Measurements from ENCODE around the gene TBC1D1. TPM values are rescaled to one million over a fixed set of nuclear protein-coding genes. Genes with fewer than 3 reads are reported as not detected.

TBC1D1 gene
- polyA plus RNA-seq, 3 donors from 2014 or later, result 15.2 to 33.3 (median 18.0) TPM

DNA sequence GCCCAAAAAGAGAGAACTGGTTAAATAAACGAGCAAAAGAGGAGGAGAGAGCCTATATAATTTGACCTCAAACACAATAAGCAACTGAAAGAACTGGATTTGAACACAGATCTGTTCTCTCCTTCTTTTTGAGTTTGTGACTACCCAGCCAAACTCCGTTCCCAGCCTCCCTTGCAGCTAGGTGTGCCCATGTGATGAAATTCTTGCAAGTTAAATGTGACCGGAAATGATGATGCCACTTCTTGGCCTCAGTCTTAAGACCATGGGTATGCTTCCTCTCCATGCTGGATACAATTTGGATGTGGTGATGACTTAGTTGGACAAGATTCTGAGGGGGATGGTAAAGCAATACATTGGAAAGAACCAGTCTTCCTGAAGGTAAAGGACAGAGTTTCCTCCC is 273.5 kb downstream of the TBC1D1 start:
- H3K27ac Mint-ChIP-seq, result no peak overlapping the region
- H3K4me1 Mint-ChIP-seq, result peaks cover 6 to 11% of the 10 kb centered on the region in 2 donors
- H3K27me3 Mint-ChIP-seq (ENCODE audit: low read depth in 3 of 3), result peaks cover 0 to 4% (median 0%) of the 10 kb centered on the region in 3 donors
- no peaks in the 10 kb centered on the region for H3K9me3 Mint-ChIP-seq
- H3K4me3 Mint-ChIP-seq, result no peak overlapping the region
- DNase-seq, result no peak
- no peaks in the 10 kb centered on the region for H3K36me3 Mint-ChIP-seq

DNA sequence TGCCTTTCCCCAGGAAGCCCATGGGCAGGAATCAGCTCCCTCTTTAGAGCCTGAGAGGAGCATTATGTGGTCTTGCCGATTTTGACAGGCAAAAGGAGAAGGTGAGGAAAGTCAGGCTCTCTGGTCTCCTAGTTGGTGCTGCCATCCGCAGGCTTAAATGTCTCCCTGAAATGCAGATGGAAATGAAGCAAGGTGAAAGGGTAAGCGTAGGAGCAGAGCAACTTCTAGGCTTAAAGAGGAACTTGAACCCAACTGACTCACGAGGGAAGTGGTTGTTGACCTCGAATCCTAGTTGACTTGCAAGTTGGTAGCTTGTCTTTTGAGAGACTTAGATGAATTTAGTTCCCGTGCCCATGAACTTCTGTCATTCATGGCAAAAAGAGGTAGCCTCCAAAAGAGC is 275.2 kb downstream of the TBC1D1 start:
- no peak overlapping the region for H3K27ac Mint-ChIP-seq
- H3K4me1 Mint-ChIP-seq, result peaks cover 6 to 11% of the 10 kb centered on the region in 2 donors
- H3K27me3 Mint-ChIP-seq (ENCODE audit: low read depth in 3 of 3), result no peaks in the 10 kb centered on the region
- H3K9me3 Mint-ChIP-seq, result no peaks in the 10 kb centered on the region
- DNase-seq, result no peak
- no peaks in the 10 kb centered on the region for H3K36me3 Mint-ChIP-seq
- no peak overlapping the region for H3K4me3 Mint-ChIP-seq

DNA sequence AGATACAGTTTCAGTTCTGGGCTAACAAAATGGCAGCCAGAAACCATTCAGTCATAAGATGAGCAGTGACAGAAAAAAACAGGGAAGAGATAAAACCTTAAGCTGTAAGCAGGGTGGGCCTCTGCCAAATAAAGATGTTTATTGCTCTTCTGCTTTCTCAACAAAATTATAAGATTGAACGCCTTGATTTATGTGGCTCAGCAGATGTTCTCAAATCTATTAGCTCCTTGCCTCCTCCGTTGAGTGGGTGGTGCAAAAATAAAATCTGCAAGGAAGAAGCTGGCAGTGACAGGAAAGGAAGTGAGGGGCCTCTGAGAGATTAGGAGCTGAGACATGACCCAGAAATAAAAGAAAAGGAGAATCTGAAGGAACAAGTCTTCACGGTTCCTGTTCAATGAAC is 275.9 kb downstream of the TBC1D1 start:
- H3K9me3 Mint-ChIP-seq, result no peaks in the 10 kb centered on the region

DNA sequence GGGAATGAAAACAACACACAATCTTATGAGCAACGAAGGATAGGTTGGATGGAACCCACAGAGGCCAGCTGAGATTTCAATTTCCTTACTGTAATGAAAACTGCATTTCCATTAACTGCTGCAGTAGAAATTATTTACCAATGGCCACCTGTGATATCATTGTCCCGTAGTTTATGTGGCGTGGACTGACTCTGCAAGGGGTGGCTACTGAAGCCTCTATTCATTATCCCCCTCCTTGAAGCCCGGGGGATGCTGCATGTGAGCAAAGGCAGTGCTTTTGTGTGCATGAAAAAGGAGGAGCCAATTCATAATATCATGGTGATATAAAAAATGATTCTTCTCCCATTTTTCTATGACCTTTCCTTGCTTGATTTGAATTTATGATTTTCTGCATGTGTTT is 277.1 kb downstream of the TBC1D1 start:
- H3K4me1 Mint-ChIP-seq, result peaks cover 6 to 11% of the 10 kb centered on the region in 2 donors
- DNase-seq, result no peak
- peaks cover 0 to 1% (median 0%) of the 10 kb centered on the region in 3 donors for H3K27me3 Mint-ChIP-seq (ENCODE audit: low read depth in 3 of 3)
- H3K9me3 Mint-ChIP-seq, result peaks cover 0 to 1% (median 0%) of the 10 kb centered on the region in 6 donors
- H3K27ac Mint-ChIP-seq, result no peak overlapping the region
- no peaks in the 10 kb centered on the region for H3K36me3 Mint-ChIP-seq
- H3K4me3 Mint-ChIP-seq, result no peak overlapping the region

More for the DNA sequence above, 275.9 kb downstream of the TBC1D1 start:
- Mint-ChIP-seq H3K27ac (no peak overlapping the region), H3K4me3 (no peak overlapping the region), H3K36me3 (no peaks in the 10 kb centered on the region), H3K27me3 (ENCODE audit: low read depth in 3 of 3) (no peaks in the 10 kb centered on the region), H3K4me1 (peaks cover 6 to 11% of the 10 kb centered on the region in 2 donors)
- DNase-seq, result no peak

DNA sequence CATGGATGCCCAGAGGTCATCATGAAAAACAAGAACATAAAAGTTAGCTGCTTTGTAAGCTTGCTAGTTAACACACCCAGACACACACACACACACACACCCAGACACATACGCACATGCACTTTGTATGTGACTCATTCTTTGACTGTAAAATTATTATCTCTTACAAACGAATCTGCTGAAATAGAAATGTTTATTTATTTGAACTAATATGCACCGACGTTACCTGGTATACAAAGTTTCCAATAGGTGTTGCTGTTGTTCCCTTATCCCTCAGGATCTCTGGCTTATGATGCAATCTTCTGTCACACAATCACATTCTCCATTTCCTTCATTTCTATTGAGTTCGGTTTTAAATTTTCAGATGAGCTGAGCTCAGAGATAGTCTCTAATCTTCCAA is 278.6 kb downstream of the TBC1D1 start:
- peaks cover 0 to 1% (median 0%) of the 10 kb centered on the region in 3 donors for H3K27me3 Mint-ChIP-seq (ENCODE audit: low read depth in 3 of 3)
- no peak overlapping the region for H3K4me3 Mint-ChIP-seq
- H3K9me3 Mint-ChIP-seq, result peaks cover 0 to 1% (median 0%) of the 10 kb centered on the region in 6 donors
- H3K36me3 Mint-ChIP-seq, result no peaks in the 10 kb centered on the region
- no peak overlapping the region for H3K27ac Mint-ChIP-seq
- H3K4me1 Mint-ChIP-seq, result peaks cover 6 to 11% of the 10 kb centered on the region in 2 donors
- DNase-seq, result no peak

DNA sequence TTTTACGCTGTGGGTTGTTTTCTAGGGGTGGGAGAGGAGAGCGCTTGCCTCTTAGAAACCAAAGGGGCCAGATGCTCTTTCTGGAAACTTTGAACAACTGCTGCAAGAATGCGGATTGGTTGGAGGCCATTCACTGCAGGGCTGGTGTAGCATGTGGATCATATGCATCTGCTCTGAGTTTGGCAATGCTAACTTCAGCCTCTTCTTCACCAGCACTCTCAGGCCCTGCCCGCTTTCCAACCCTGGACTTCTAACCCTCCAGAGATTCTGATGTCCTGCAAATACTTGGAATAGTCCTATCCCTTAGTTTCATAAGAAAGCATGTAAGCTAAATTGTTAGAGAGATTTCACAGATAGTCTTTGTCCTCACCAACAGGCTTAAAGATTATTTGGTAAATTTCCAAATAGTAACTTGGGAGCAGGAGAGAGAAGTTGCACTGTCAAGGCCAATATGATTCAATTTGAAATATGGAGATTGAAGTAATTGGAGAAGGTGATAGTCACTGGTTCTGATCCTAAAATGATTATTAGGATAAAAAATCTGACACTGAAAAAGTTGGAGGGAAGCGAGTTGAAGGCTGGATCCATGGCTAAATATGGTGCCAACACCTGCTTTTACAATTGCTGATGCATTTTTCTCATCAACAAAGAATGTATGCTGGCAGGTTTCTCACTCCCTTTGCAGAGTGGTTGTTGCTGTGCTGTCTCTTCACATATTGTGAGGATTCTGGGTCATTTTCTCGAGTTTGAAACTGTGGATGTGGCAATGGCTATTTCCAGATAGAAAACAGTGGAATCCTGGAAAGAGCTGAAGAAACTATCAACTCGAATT is 279.7 kb downstream of the TBC1D1 start:
- peaks cover 0 to 1% (median 0%) of the 10 kb centered on the region in 6 donors for H3K9me3 Mint-ChIP-seq
- no peak overlapping the region for H3K27ac Mint-ChIP-seq
- peaks cover 0 to 4% (median 2%) of the 10 kb centered on the region in 3 donors for H3K27me3 Mint-ChIP-seq (ENCODE audit: low read depth in 3 of 3)
- no peak overlapping the region for H3K4me3 Mint-ChIP-seq
- DNase-seq, result no peak
- H3K4me1 Mint-ChIP-seq, result peaks cover 6 to 21% of the 10 kb centered on the region in 2 donors
- H3K36me3 Mint-ChIP-seq, result no peaks in the 10 kb centered on the region

DNA sequence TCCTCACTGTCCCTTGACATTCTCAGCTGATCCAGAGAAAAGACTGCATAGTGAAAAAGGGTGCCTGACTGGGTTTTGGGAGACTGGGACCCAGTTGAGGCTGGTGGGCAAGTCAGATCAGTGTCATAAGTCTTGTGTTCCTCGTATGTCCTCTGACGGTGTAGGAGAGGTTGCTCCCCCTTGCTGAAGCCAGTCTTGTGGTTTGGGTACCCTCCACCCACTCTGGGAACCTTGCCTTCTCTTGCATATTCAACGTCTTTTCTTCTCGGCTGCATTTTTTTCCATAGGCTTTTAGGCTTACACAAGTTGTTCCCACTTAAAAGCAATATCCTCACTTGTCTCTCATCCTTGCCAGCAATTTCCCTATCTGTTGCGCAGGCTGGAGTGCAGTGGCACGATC is 281.2 kb downstream of the TBC1D1 start:
- Mint-ChIP-seq H3K36me3 (no peaks in the 10 kb centered on the region), H3K9me3 (peaks cover 0 to 1% (median 0%) of the 10 kb centered on the region in 6 donors), H3K4me3 (no peak overlapping the region), H3K4me1 (peaks cover 8 to 21% of the 10 kb centered on the region in 2 donors), H3K27me3 (ENCODE audit: low read depth in 3 of 3) (peaks cover 2 to 5% (median 4%) of the 10 kb centered on the region in 3 donors), H3K27ac (no peak overlapping the region)
- DNase-seq, result no peak

DNA sequence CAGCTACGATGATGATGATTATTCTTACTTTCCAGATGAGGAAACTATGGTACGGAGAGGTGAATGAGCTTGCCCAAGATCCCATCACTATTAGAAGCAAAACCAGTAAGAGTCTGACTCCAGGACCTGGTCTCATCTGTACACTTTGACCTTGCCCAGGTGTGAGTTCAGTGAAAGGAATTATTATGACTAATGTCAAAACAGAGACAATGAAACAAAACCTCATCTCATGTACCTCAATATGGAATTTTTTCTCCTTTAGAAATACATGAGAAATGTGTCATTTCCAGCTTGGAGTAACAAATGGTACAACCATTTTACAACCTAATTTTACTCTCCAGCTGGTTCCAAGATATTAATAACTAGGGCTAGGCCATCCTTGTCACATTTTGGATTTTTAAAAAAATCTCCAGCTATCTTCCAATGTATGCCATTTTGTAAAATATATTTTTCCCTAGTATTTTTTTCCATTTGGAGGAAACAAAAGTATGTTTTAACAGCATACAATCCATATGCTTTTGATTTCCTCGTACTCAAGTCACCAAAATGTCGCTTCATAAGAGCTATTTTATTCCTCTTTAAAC is 283.1 kb downstream of the TBC1D1 start:
- H3K27ac Mint-ChIP-seq, result peak overlapping the region in 1 of 6 donors; percentile 31
- H3K36me3 Mint-ChIP-seq, result no peaks in the 10 kb centered on the region
- H3K4me3 Mint-ChIP-seq, result no peak overlapping the region
- peaks cover 2 to 5% (median 4%) of the 10 kb centered on the region in 3 donors for H3K27me3 Mint-ChIP-seq (ENCODE audit: low read depth in 3 of 3)
- DNase-seq, result no peak
- H3K4me1 Mint-ChIP-seq, result peaks cover 20 to 40% of the 10 kb centered on the region in 2 donors
- H3K9me3 Mint-ChIP-seq, result peaks cover 0 to 1% (median 0%) of the 10 kb centered on the region in 6 donors

DNA sequence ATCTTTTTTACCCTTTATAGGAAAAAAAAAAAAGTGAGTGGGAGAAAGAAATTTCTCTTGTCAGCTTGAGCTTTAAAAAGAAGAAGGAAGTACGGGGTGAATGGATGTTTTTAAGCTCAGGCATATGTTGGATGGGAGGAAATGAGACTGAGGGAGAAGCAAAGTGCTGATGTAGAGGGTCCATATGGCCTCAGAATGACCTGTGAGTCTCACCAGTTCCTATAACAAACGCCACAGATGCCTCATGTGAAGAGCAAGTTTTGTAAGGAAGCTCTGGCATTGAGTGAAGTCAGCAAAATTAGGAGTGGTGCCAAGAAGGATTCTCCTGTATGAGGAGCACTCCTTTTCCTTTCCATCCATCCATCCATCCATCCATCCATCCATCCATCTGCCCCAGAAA is 283.9 kb downstream of the TBC1D1 start:
- Mint-ChIP-seq H3K27me3 (ENCODE audit: low read depth in 3 of 3) (peaks cover 2 to 8% (median 4%) of the 10 kb centered on the region in 3 donors), H3K9me3 (peaks cover 0 to 1% (median 0%) of the 10 kb centered on the region in 6 donors), H3K4me3 (no peak overlapping the region), H3K27ac (peak overlapping the region in 2 of 6 donors; percentile 31 to 77), H3K4me1 (peaks cover 24 to 48% of the 10 kb centered on the region in 2 donors), H3K36me3 (no peaks in the 10 kb centered on the region)
- no peak for DNase-seq

DNA sequence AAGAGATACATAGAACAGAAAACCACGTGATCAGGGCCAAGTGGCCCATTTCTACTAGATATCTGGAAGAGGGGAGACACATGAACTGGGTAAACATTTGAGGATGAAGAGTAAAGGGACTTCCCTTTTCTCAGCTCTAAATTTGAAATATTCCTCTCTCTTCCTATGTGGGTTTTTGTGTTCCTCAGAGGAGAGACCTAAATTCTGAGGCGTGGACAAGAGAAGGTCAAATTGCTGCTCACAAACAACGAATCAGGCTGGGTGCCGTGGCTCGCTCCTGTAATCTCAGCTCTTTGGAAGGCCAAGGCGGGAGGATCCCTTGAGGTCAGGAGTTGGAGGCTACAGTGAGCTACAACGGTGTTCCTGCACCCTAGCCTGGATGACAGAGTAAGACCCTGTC is 285.3 kb downstream of the TBC1D1 start:
- no peaks in the 10 kb centered on the region for H3K36me3 Mint-ChIP-seq
- peak overlapping the region; percentile 39 to 67 (median 56) for H3K4me3 Mint-ChIP-seq
- peaks cover 0 to 1% (median 0%) of the 10 kb centered on the region in 6 donors for H3K9me3 Mint-ChIP-seq
- peak overlapping the region in 1 of 6 donors; percentile 3 for H3K27ac Mint-ChIP-seq
- H3K4me1 Mint-ChIP-seq, result peaks cover 25 to 50% of the 10 kb centered on the region in 2 donors
- no peak for DNase-seq
- H3K27me3 Mint-ChIP-seq (ENCODE audit: low read depth in 3 of 3), result peaks cover 2 to 10% (median 4%) of the 10 kb centered on the region in 3 donors

DNA sequence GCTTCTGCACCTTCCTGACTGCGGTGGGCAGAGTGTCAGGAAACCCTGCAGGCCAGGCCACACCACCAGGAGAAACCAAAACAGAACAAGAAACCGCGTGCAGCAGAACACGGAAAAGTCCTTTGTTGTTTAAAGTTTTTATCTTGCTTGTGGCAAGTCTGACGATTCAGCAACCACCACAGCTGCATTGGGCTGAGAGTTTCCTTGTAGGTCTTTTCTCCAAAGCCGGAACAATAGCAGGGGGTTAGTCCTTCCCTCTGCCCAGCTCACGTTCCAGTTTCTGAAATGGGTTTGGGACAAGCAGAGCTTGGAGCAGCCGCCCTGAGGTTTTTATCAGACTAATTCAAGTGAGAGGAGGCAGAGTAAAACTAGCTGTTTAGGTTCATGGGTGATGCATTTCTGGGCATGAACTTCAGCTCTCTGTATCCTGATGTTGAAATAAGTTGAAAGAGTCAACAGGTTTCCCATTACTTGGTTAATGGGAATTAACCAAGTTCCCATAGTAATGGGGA is 286.2 kb downstream of the TBC1D1 start:
- Mint-ChIP-seq H3K4me3 (peak overlapping the region; percentile 70 to 88 (median 85)), H3K27ac (peak overlapping the region; percentile 65 to 91 (median 86)), H3K9me3 (peaks cover 0 to 1% (median 0%) of the 10 kb centered on the region in 6 donors), H3K4me1 (peaks cover 25 to 50% of the 10 kb centered on the region in 2 donors), H3K27me3 (ENCODE audit: low read depth in 3 of 3) (peaks cover 2 to 10% (median 4%) of the 10 kb centered on the region in 3 donors), H3K36me3 (no peaks in the 10 kb centered on the region)
- peak; percentile 68 to 76 (median 76) for DNase-seq

DNA sequence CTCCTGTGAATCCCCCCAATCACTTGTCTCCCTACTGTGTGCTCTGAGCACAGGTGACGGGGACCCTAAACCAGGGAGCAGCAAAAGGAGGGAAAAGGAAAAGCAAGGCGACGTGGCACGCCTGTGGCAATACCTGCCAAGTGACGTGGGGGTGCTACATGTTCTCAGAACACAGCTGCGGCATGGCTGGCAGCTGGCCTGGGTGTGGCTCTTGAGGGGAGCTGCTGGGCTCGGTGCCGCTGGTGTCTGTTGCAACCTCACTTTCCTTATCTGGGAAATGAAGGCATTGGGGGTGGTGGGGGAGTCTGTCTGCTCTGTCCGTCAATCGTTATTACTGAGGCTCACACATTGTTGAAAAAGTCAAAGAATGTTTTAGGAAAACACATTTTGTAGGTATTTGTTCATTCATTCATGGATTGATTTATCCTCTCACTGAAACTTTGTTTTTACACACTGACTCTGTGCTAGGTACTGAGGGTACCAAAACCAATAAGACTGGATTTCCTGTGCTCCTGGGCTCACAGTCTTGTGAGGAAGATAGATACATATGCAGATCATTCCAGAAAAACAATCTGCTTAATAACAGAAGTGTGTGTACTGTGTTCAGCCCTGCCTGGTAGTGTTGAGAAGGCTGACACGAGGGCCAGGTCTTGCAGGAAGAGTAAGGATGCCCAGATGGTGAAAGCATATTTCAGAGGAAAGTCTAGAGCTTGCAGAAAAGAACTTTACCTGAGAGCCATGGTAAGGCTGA is 286.9 kb downstream of the TBC1D1 start:
- peaks cover 25 to 50% of the 10 kb centered on the region in 2 donors for H3K4me1 Mint-ChIP-seq
- no peaks in the 10 kb centered on the region for H3K9me3 Mint-ChIP-seq
- peak overlapping the region; percentile 65 to 91 (median 86) for H3K27ac Mint-ChIP-seq
- H3K27me3 Mint-ChIP-seq (ENCODE audit: low read depth in 3 of 3), result peaks cover 2 to 9% (median 4%) of the 10 kb centered on the region in 3 donors
- H3K36me3 Mint-ChIP-seq, result no peaks in the 10 kb centered on the region
- peak; percentile 32 to 40 (median 35) for DNase-seq
- peak overlapping the region; percentile 70 to 88 (median 85) for H3K4me3 Mint-ChIP-seq

DNA sequence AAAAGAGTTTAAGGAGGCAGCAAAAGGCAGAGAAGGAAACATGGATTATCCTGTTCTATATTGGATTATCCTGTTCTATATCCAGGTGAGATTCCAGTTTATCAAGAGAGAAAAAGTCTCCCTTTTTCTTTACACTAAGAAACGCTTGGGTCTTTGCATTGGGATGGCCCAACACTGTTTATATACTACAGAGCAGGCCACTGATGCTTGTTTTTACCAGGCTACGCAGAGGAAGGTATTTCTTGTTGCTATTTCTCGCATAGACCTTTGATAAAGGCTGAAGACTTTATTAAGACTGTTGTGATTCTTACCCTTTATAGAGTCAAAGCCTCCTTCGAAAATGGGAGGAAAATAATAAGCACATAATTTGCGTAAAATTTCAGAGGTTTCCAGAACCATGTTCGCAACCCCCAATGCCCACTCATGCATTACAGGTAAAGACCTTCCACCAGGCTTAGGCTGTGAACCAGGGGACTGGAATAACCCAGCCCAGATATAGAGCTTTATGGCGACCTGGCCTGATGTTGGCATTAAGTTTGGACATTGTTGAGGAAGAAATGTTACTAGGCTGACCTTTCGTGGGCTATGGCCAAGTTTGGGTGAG is 287.6 kb downstream of the TBC1D1 start:
- no peak for DNase-seq
- peaks cover 31 to 57% of the 10 kb centered on the region in 2 donors for H3K4me1 Mint-ChIP-seq
- H3K4me3 Mint-ChIP-seq, result peak overlapping the region in 3 of 5 donors; percentile 70 to 88 (median 85)
- peaks cover 2 to 9% (median 4%) of the 10 kb centered on the region in 3 donors for H3K27me3 Mint-ChIP-seq (ENCODE audit: low read depth in 3 of 3)
- no peaks in the 10 kb centered on the region for H3K9me3 Mint-ChIP-seq
- peak overlapping the region in 4 of 6 donors; percentile 17 to 91 (median 77) for H3K27ac Mint-ChIP-seq
- H3K36me3 Mint-ChIP-seq, result no peaks in the 10 kb centered on the region
